GM12892 (cell line): ENCODE results near the gene SAE1.

Source experiments
- POLR2A ChIP-seq: IDR thresholded peaks from 2 replicates; pipeline ENCODE4 v1.6.1; 2011; ENCODE audit warnings: low read depth, low read length, control low read depth
- POLR2AphosphoS5 ChIP-seq: IDR thresholded peaks from 2 replicates; pipeline ENCODE4 v1.6.1; 2011; ENCODE audit warnings: low read depth, low read length, control low read depth
- TAF1 ChIP-seq: IDR thresholded peaks from 2 replicates; pipeline ENCODE4 v1.6.1; 2011; ENCODE audit warnings: low read depth, mild to moderate bottlenecking, control low read depth, low read length, borderline replicate concordance

- TF ChIP-seq POLR2A (no peak), TAF1 (no peak), POLR2AphosphoS5 (peak; percentile 66; the same call in 1 of the 2 replicates)
Measured at GRCh38 chr19:47111682-47112165, 18.9 kb upstream of the SAE1 start.
